Mesothelial cell of epicardium (in vitro differentiated cells): Measurements from ENCODE around the gene HELB. TPM values are rescaled to one million over a fixed set of nuclear protein-coding genes. Genes with fewer than 3 reads are reported as not detected.

Source experiments
- DNase-seq, 2 experiments: peaks; one replicate each; pipeline ENCODE4 v3.0.0; 2021; ENCODE audit warnings: low spot score in 2 of 2; ENCODE audit not compliant: unreplicated experiment in 2 of 2
- H3K27ac Mint-ChIP-seq: 2 replicates; pipeline ENCODE4 v1.8.0; 2021; ENCODE audit warnings: mixed read lengths
- H3K27me3 Mint-ChIP-seq: 2 replicates; pipeline ENCODE4 v1.8.0; 2021; ENCODE audit warnings: low read depth, mixed read lengths
- H3K36me3 Mint-ChIP-seq: 2 replicates; pipeline ENCODE4 v1.8.0; 2021; ENCODE audit warnings: mixed read lengths
- H3K4me1 Mint-ChIP-seq: 2 replicates; pipeline ENCODE4 v1.8.0; 2021; ENCODE audit warnings: mixed read lengths
- H3K4me3 Mint-ChIP-seq: 2 replicates; pipeline ENCODE4 v1.8.0; 2021; ENCODE audit warnings: mild to moderate bottlenecking, moderate library complexity, mixed read lengths
- H3K9me3 Mint-ChIP-seq: 2 replicates; pipeline ENCODE4 v1.8.0; 2021; ENCODE audit warnings: mixed read lengths
- total RNA-seq: library from RNA; stranded (reverse); gene quantifications from 3 replicates; pipeline ENCODE4 v1.2.1, GENCODE V29; 2021
- TF ChIP-seq, protein P1 (sequence below): fragments of 200-600 bp; sonication (generic); IDR thresholded peaks from one replicate; pipeline ENCODE4 v1.5.0; 2021; ENCODE audit warnings: antibody characterized with exemption; ENCODE audit not compliant: unreplicated experiment

The HELB gene
- total RNA-seq, 1 donor from 2014 or later: 12.3 TPM

- Mint-ChIP-seq H3K9me3 (no peaks in the 10 kb centered on the region), H3K27me3 (no peaks in the 10 kb centered on the region), H3K36me3 (peaks cover 52% of the 10 kb centered on the region), H3K4me1 (no peaks in the 10 kb centered on the region), H3K4me3 (no peak overlapping the region), H3K27ac (no peak overlapping the region)
- DNase-seq: no peak
- TF ChIP-seq, protein P1, sequence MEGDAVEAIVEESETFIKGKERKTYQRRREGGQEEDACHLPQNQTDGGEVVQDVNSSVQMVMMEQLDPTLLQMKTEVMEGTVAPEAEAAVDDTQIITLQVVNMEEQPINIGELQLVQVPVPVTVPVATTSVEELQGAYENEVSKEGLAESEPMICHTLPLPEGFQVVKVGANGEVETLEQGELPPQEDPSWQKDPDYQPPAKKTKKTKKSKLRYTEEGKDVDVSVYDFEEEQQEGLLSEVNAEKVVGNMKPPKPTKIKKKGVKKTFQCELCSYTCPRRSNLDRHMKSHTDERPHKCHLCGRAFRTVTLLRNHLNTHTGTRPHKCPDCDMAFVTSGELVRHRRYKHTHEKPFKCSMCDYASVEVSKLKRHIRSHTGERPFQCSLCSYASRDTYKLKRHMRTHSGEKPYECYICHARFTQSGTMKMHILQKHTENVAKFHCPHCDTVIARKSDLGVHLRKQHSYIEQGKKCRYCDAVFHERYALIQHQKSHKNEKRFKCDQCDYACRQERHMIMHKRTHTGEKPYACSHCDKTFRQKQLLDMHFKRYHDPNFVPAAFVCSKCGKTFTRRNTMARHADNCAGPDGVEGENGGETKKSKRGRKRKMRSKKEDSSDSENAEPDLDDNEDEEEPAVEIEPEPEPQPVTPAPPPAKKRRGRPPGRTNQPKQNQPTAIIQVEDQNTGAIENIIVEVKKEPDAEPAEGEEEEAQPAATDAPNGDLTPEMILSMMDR: no peak
Observed at GRCh38 chr12:66351301-66351700, 49.0 kb downstream of the HELB start.

GRCh38 chr12:66352197-66352596 lies 49.9 kb downstream of the HELB start:
- Mint-ChIP-seq H3K27ac (no peak overlapping the region), H3K27me3 (no peaks in the 10 kb centered on the region), H3K4me3 (no peak overlapping the region), H3K4me1 (no peaks in the 10 kb centered on the region), H3K9me3 (no peaks in the 10 kb centered on the region), H3K36me3 (peaks cover 48% of the 10 kb centered on the region)
- no peak for DNase-seq
- TF ChIP-seq, protein P1: no peak

DNA sequence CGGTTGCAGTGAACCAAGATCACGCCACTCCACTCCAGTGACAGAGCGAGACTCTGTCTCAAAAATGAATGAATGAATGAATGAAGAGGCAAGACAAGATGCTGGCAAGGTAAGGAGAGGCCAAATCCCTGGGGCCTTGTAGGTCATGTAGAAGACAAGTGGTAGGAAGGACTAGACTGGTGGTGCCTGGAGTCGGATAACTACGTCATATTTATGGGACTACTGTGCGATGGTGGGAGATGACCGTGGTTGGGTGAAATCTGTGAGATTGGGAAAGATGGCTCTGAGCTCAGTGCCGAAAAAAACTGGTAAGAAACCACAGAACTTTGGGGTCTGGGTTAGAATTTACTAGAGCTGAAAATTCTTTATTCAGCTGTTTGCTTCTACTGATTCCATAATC lies 50.6 kb downstream of the HELB start:
- TF ChIP-seq, protein P1: no peak
- no peak overlapping the region for H3K4me3 Mint-ChIP-seq
- no peaks in the 10 kb centered on the region for H3K9me3 Mint-ChIP-seq
- H3K27me3 Mint-ChIP-seq: no peaks in the 10 kb centered on the region
- no peaks in the 10 kb centered on the region for H3K4me1 Mint-ChIP-seq
- H3K27ac Mint-ChIP-seq: no peak overlapping the region
- DNase-seq: no peak
- H3K36me3 Mint-ChIP-seq: peaks cover 50% of the 10 kb centered on the region

DNA sequence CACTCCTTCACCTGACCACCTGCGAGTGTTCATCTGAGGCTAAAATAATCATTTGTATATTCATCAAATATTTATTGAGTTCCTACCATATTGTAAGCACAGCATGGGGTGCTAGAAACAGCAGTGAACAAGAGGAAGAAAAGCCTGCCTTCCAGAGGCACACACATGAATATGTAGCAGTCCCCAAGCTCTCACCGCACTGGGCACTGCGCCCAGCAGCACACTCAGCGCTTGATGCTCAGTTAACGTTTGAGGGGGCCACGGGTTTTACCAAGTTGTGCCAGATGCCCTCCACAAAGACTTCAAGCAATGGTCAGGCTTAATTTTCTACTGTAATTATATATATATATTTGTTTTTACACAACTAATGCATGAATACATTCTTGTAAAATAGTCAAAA lies 52.0 kb downstream of the HELB start:
- Mint-ChIP-seq H3K27me3 (no peaks in the 10 kb centered on the region), H3K4me1 (no peaks in the 10 kb centered on the region), H3K4me3 (no peak overlapping the region), H3K27ac (no peak overlapping the region), H3K9me3 (no peaks in the 10 kb centered on the region), H3K36me3 (peaks cover 41% of the 10 kb centered on the region)
- TF ChIP-seq, protein P1: no peak
- DNase-seq: no peak

DNA sequence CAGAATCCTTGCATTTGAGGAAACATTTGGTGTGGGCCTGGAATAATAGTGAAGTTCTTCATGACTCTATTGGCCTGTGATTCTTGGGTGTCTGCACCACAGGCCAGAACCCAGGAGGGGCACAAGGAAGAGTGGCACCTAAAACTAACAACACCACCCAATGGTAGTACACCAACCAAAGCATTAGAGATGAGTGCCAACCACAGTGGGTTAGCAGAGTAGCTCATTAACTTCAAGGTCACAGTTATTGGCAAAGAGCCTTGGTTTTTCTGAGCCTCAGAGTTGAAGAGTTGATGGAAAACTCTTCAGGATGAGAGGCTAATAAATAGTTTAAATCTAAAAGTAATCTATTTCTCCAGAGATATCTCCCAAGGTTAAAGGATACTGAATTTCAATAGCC lies 57.0 kb downstream of the HELB start:
- no peaks in the 10 kb centered on the region for H3K4me1 Mint-ChIP-seq
- TF ChIP-seq, protein P1: no peak
- H3K36me3 Mint-ChIP-seq: peaks cover 31% of the 10 kb centered on the region

DNA sequence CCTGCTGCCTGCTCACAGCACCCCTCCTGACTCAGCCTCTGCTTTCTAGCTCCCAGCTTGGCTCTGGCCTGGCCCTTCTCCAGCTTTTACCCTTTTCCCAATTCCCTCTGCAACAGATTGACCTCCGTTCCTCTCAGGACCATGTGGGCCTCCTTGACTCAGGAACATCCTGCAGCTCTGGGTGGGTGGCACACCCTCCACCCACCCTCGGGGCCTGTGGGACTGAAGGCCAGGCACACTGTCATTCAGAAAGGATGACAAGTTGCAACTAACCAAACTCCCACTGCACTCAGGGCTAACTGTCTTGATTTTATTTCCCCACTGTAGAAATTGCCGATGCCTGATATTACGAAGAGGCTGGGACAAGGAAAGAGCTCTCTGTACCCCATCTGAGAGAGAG lies 59.4 kb downstream of the HELB start:
- H3K4me3 Mint-ChIP-seq: no peak overlapping the region
- H3K36me3 Mint-ChIP-seq: peaks cover 19% of the 10 kb centered on the region
- no peaks in the 10 kb centered on the region for H3K9me3 Mint-ChIP-seq
- no peak overlapping the region for H3K27ac Mint-ChIP-seq
- no peak for DNase-seq
- no peaks in the 10 kb centered on the region for H3K4me1 Mint-ChIP-seq
- TF ChIP-seq, protein P1: no peak
- peaks cover 1% of the 10 kb centered on the region for H3K27me3 Mint-ChIP-seq

More for the DNA sequence above, 57.0 kb downstream of the HELB start:
- no peak overlapping the region for H3K4me3 Mint-ChIP-seq
- no peaks in the 10 kb centered on the region for H3K9me3 Mint-ChIP-seq
- H3K27me3 Mint-ChIP-seq: peaks cover 1% of the 10 kb centered on the region
- DNase-seq: no peak
- no peak overlapping the region for H3K27ac Mint-ChIP-seq
